COLO668 (cell line): ENCODE results near the gene ARL6IP4.

Experiments
- DNase-seq: peaks from one replicate; lab custom pipeline; 2025; ENCODE audit not compliant: unreplicated experiment; lab: John Stamatoyannopoulos, UW

Gene ARL6IP4

GRCh38 chr12:122989874-122990419 lies 9.5 kb downstream of the ARL6IP4 start:
- no peak for DNase-seq

- DNase-seq: no peak
Measured at GRCh38 chr12:122990561-122990960, 10.1 kb downstream of the ARL6IP4 start.

- DNase-seq: no peak
Measured at GRCh38 chr12:122990961-122991622, 10.6 kb downstream of the ARL6IP4 start.

GRCh38 chr12:122991623-122992275 lies 11.3 kb downstream of the ARL6IP4 start:
- no peak for DNase-seq

- no peak for DNase-seq
Measured at GRCh38 chr12:122992386-122992785, 11.9 kb downstream of the ARL6IP4 start.

- DNase-seq: no peak
Measured at GRCh38 chr12:122994140-122994675, 13.7 kb downstream of the ARL6IP4 start.

- DNase-seq: no peak
Measured at GRCh38 chr12:122994781-122995502, 14.5 kb downstream of the ARL6IP4 start.

GRCh38 chr12:122995503-122996187 lies 15.2 kb downstream of the ARL6IP4 start:
- DNase-seq: no peak

GRCh38 chr12:122996188-122996601 lies 15.7 kb downstream of the ARL6IP4 start:
- no peak for DNase-seq

- no peak for DNase-seq
Measured at GRCh38 chr12:122996621-122997342, 16.3 kb downstream of the ARL6IP4 start.

GRCh38 chr12:122997343-122998250 lies 17.1 kb downstream of the ARL6IP4 start:
- no peak for DNase-seq

GRCh38 chr12:122998316-122998715 lies 17.8 kb downstream of the ARL6IP4 start:
- DNase-seq: no peak

- DNase-seq: no peak
Measured at GRCh38 chr12:122999196-122999946, 18.9 kb downstream of the ARL6IP4 start.

GRCh38 chr12:122999986-123000420 lies 19.5 kb downstream of the ARL6IP4 start:
- no peak for DNase-seq

GRCh38 chr12:123000578-123000977 lies 20.1 kb downstream of the ARL6IP4 start:
- no peak for DNase-seq

GRCh38 chr12:123001464-123001863 lies 21.0 kb downstream of the ARL6IP4 start:
- no peak for DNase-seq

GRCh38 chr12:123003257-123003656 lies 22.8 kb downstream of the ARL6IP4 start:
- DNase-seq: no peak

- DNase-seq: no peak
Measured at GRCh38 chr12:123004287-123004686, 23.8 kb downstream of the ARL6IP4 start.
